WTC11 (cell line): ENCODE results near the gene MASP2. TPM values are rescaled to one million over a fixed set of nuclear protein-coding genes. Genes with fewer than 3 reads are reported as not detected.
A peak's percentile ranks its signal among the peaks of the same experiment; 100 is the strongest.
"Not testable (repeated sequence)": the region's sequence is repeated elsewhere in the genome, so short reads cannot be mapped to it uniquely, and the experiment has no call there.

Source experiments
- ATAC-seq: fragments of 200-7000 bp; cut with Tn5 transposase; 2 replicates; pipeline ENCODE4 v1.10.0; 2021; ENCODE audit warnings: mild to moderate bottlenecking, moderate library complexity
- CTCF ChIA-PET: fragments of 300-600 bp; sonication (Branson Sonifier 250); formaldehyde crosslinking; loops from one replicate; lab custom pipeline; 2021; ENCODE audit warnings: antibody characterized with exemption; lab: Charles Lee
- POLR2A ChIA-PET: fragments of 350-600 bp; sonication (Branson Sonifier 250); formaldehyde crosslinking; loops from one replicate; lab custom pipeline; 2021; ENCODE audit warnings: antibody characterized with exemption; lab: Charles Lee
- DNase-seq: peaks from one replicate; pipeline ENCODE4 v3.0.0; 2021; ENCODE audit warnings: low spot score
- H3K27ac Mint-ChIP-seq: 2 replicates; pipeline ENCODE4 v1.8.0; 2021; ENCODE audit warnings: mixed read lengths
- H3K27me3 Mint-ChIP-seq: 2 replicates; pipeline ENCODE4 v1.8.0; 2021; ENCODE audit warnings: low read depth, mild to moderate bottlenecking, moderate library complexity, mixed read lengths
- H3K36me3 Mint-ChIP-seq: 2 replicates; pipeline ENCODE4 v1.8.0; 2021; ENCODE audit warnings: mixed read lengths
- H3K4me1 Mint-ChIP-seq: 2 replicates; pipeline ENCODE4 v1.8.0; 2022; ENCODE audit warnings: mixed read lengths
- H3K4me3 Mint-ChIP-seq: 2 replicates; pipeline ENCODE4 v1.8.0; 2021; ENCODE audit warnings: mild to moderate bottlenecking, moderate library complexity, mixed read lengths
- H3K9me3 Mint-ChIP-seq: 2 replicates; pipeline ENCODE4 v1.8.0; 2021; ENCODE audit warnings: mixed read lengths
- ATF1 ChIP-seq: sonication (generic); formaldehyde crosslinking; IDR thresholded peaks from 2 replicates; pipeline ENCODE4 v1.8.1; 2023; ENCODE audit warnings: mild to moderate bottlenecking, moderate library complexity, missing genetic modification reagents
- CREM ChIP-seq: sonication (generic); formaldehyde crosslinking; IDR thresholded peaks from 2 replicates; pipeline ENCODE4 v1.8.1; 2022; ENCODE audit warnings: mild to moderate bottlenecking, missing genetic modification reagents, moderate library complexity
- CTCF ChIP-seq: fragments of 200-600 bp; IDR thresholded peaks from 2 replicates; pipeline ENCODE4 v1.8.0; 2022; ENCODE audit warnings: antibody characterized with exemption
- EMX1 ChIP-seq: fragments of 250-450 bp; sonication (Bioruptor Pico); IDR thresholded peaks from 2 replicates; pipeline ENCODE4 v1.8.0; 2021; ENCODE audit warnings: mild to moderate bottlenecking
- FOXK1 ChIP-seq: sonication (generic); formaldehyde crosslinking; IDR thresholded peaks from 2 replicates; pipeline ENCODE4 v1.8.0; 2022; ENCODE audit warnings: mild to moderate bottlenecking, moderate library complexity, missing genetic modification reagents
- JAZF1 ChIP-seq: fragments of 250-450 bp; sonication (Bioruptor Pico); IDR thresholded peaks from 2 replicates; pipeline ENCODE4 v1.9.0; 2021; ENCODE audit warnings: moderate library complexity, mild to moderate bottlenecking, inconsistent platforms
- NFATC4 ChIP-seq: fragments of 250-450 bp; sonication (Bioruptor Pico); IDR thresholded peaks from 2 replicates; pipeline ENCODE4 v1.9.0; 2021; ENCODE audit warnings: mild to moderate bottlenecking
- PRRX2 ChIP-seq: fragments of 250-450 bp; sonication (Bioruptor Pico); IDR thresholded peaks from 2 replicates; pipeline ENCODE4 v1.8.0; 2021; ENCODE audit warnings: mild to moderate bottlenecking
- RORB ChIP-seq: fragments of 250-450 bp; sonication (Bioruptor Pico); IDR thresholded peaks from 2 replicates; pipeline ENCODE4 v1.9.0; 2021; ENCODE audit warnings: mild to moderate bottlenecking
- ZNF423 ChIP-seq: fragments of 250-450 bp; sonication (Bioruptor Pico); IDR thresholded peaks from 2 replicates; pipeline ENCODE4 v2.1.2; 2022; ENCODE audit warnings: mild to moderate bottlenecking, moderate library complexity
- ZNF512 ChIP-seq: sonication (generic); formaldehyde crosslinking; IDR thresholded peaks from 2 replicates; pipeline ENCODE4 v1.8.1; 2022; ENCODE audit warnings: missing genetic modification reagents, borderline replicate concordance
- total RNA-seq: library from RNA; stranded (reverse); gene quantifications from 3 replicates; pipeline ENCODE4 v1.2.3, GENCODE V29; 2021
- TF ChIP-seq, protein P1 (sequence below): sonication (generic); formaldehyde crosslinking; IDR thresholded peaks from 2 replicates; pipeline ENCODE4 v1.8.0; 2022; ENCODE audit warnings: mild to moderate bottlenecking, missing genetic modification reagents

Gene MASP2
- total RNA-seq, 1 experiment from 2014 or later = 0.57 TPM

DNA sequence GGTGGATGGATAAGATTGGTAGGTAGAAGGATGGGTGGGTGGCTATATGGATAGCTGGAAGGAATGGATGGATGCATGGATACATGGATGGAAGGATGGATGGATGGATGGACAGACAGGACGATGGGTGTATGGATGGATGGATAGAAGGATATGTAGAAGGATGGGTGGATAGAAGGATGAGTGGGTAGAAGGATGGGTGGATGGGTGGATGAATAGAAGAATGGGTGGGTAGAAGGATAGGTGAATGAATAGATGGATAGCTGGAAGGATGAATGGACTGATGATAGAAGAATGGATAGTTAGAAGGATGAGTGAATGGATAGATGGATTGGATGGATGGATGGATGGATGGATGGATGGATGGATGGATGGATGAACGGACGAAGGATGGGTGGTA lies 5.0 kb downstream of the MASP2 start (continued):
- no peak for TF ChIP-seq EMX1 (CRISPR knock-in tag)

- no peaks in the 10 kb centered on the region for H3K36me3 Mint-ChIP-seq
- H3K4me3 Mint-ChIP-seq = no peak overlapping the region
- CTCF ChIA-PET = no interaction called here
- TF ChIP-seq ZNF512 (no peak), ATF1 (CRISPR knock-in tag) (no peak)
- TF ChIP-seq, all 79 proteins: peak for 0
- POLR2A ChIA-PET = no interaction called here
- no peaks in the 10 kb centered on the region for H3K9me3 Mint-ChIP-seq
- H3K4me1 Mint-ChIP-seq = peaks cover 8% of the 10 kb centered on the region
- no peak overlapping the region for H3K27ac Mint-ChIP-seq
- no peaks in the 10 kb centered on the region for H3K27me3 Mint-ChIP-seq
- no peak for ATAC-seq
- DNase-seq = no peak
Observed at GRCh38 chr1:11041048-11041447, 6.0 kb downstream of the MASP2 start.

DNA sequence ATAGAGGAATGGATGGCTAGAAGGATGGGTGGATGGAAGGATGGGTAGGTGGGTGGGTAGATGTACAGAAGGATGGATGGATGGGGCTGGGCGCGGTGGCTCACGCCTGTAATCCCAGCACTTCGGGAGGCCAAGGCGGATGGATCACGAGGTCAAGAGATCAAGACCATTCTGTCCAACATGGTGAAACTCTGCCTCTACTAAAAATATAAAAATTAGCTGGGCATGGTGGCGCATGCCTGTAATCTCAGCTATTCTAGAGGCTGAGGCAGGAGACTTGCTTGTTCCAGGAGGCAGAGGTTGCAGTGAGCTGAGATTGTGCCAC lies 7.0 kb downstream of the MASP2 start:
- H3K9me3 Mint-ChIP-seq, H3K36me3 Mint-ChIP-seq, H3K4me3 Mint-ChIP-seq, ATAC-seq, H3K27ac Mint-ChIP-seq, POLR2A ChIA-PET, H3K4me1 Mint-ChIP-seq, H3K27me3 Mint-ChIP-seq, DNase-seq, CTCF ChIA-PET: not testable (repeated sequence)

- Mint-ChIP-seq H3K36me3 (no peaks in the 10 kb centered on the region), H3K27ac (no peak overlapping the region)
- POLR2A ChIA-PET = no interaction called here
- no peak for ATAC-seq
- TF ChIP-seq, protein P1, sequence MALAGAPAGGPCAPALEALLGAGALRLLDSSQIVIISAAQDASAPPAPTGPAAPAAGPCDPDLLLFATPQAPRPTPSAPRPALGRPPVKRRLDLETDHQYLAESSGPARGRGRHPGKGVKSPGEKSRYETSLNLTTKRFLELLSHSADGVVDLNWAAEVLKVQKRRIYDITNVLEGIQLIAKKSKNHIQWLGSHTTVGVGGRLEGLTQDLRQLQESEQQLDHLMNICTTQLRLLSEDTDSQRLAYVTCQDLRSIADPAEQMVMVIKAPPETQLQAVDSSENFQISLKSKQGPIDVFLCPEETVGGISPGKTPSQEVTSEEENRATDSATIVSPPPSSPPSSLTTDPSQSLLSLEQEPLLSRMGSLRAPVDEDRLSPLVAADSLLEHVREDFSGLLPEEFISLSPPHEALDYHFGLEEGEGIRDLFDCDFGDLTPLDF (CRISPR knock-in tag) = no peak
- TF ChIP-seq JAZF1 (no peak), RORB (CRISPR knock-in tag) (no peak), CREM (CRISPR knock-in tag) (no peak), NFATC4 (CRISPR knock-in tag) (no peak), PRRX2 (CRISPR knock-in tag) (no peak), ZNF423 (CRISPR knock-in tag) (no peak)
- TF ChIP-seq, all 79 proteins: peak for 0
- peaks cover 2% of the 10 kb centered on the region; the same call in 1 of the 2 replicates for H3K4me1 Mint-ChIP-seq
- H3K27me3 Mint-ChIP-seq = no peaks in the 10 kb centered on the region
- H3K4me3 Mint-ChIP-seq = no peak overlapping the region
- no peaks in the 10 kb centered on the region for H3K9me3 Mint-ChIP-seq
- CTCF ChIA-PET = no interaction called here
- DNase-seq = no peak
Observed at GRCh38 chr1:11039351-11040104, 7.5 kb downstream of the MASP2 start.

DNA sequence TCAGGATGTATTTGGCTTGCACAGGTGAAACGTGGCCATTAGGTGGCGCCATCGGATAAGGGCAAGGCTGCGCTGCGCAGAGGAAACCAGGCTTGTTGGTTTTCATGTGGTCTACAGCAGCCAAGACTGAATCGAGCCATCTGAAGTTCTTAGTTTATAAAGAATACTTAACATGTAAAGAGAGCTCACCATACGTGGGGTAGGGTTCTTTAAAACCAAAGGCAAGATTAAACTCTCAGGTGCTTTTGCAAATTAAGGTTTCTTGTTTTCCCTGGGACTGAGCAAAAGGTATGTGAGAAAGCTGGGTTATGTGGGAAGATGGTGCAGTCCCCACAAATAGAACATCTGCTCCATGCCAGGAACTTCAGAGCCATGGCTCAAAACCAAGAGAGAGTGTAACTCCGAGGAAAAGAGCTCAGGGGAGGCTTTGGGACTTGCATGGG lies 9.3 kb downstream of the MASP2 start:
- TF ChIP-seq FOXK1 (CRISPR knock-in tag) (no peak), CTCF (peak; percentile 93)
- no peaks in the 10 kb centered on the region for H3K36me3 Mint-ChIP-seq
- POLR2A ChIA-PET = interaction anchor here (0.8 to 1.3 kb wide), 2 partner anchors 15 to 62 kb away, joined by 3 to 6 read pairs; partner anchors contain the start of gene EXOSC10

DNA sequence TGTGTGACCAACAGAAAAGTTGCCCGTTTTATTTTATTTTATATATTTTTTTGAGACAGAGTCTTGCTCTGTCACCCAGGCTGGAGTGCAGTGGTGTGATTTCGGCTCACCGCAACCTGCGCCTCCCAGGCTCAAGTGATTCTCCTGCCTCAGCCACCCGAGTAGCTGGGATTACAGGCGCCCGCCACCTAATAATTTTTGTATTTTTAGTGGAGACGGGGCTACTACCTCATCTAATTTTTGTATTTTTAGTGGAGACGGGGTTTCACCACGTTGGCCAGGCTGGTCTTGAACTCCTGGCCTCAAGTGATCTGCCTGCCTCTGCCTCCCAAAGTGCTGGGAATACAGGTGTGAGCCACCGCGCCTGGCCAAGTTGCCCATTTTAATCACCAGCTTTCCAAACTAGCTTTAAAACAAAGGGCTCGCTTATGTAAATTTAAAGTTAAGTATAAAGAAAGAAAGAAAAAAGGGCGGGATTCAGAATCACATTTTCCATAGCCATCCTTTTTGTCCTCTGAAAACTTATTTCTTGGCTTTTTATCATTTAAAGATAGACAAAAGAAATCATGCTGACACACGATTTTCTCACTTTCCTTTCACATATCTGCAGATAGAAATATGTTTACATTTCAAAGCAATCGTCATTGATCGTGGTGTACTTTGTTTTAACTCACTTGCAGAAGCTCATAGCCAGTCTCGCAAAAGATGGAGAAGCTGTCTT lies 9.9 kb downstream of the MASP2 start:
- ChIA-PET POLR2A (interaction anchor here (0.8 to 1.3 kb wide), 3 partner anchors 16 to 63 kb away, joined by 3 to 6 read pairs (median 3); partner anchors contain the start of gene EXOSC10), CTCF (interaction anchor here (0.6 to 4.0 kb wide), 71 partner anchors 9 to 801 kb away, joined by 3 to 67 read pairs (median 4); partner anchors contain the start of genes ANGPTL7, EXOSC10, MASP2 and MTOR)
- H3K36me3 Mint-ChIP-seq, H3K27ac Mint-ChIP-seq, H3K27me3 Mint-ChIP-seq, H3K4me1 Mint-ChIP-seq, DNase-seq, ATAC-seq, H3K9me3 Mint-ChIP-seq, H3K4me3 Mint-ChIP-seq: not testable (repeated sequence)

More for the DNA sequence above, 9.3 kb downstream of the MASP2 start:
- Mint-ChIP-seq H3K27me3 (no peaks in the 10 kb centered on the region), H3K9me3 (no peaks in the 10 kb centered on the region), H3K4me1 (peaks cover 2% of the 10 kb centered on the region; the same call in 1 of the 2 replicates), H3K4me3 (no peak overlapping the region), H3K27ac (no peak overlapping the region)
- DNase-seq (peak; percentile 91), ATAC-seq (peak; percentile 98)
- CTCF ChIA-PET = interaction anchor here (0.6 to 4.0 kb wide), 76 partner anchors 9 to 800 kb away, joined by 3 to 67 read pairs (median 4); partner anchors contain the start of genes ANGPTL7, EXOSC10, MASP2 and MTOR
